Cardiac muscle cell (in vitro differentiated cells and primary cell): ENCODE results near the gene AFG3L2. TPM values are rescaled to one million over a fixed set of nuclear protein-coding genes. Genes with fewer than 3 reads are reported as not detected.

ENCODE experiments used
- DNase-seq, 2 donors: peaks; one replicate each; pipeline versions ENCODE4 v3.0.0 to v3.0.0-alpha.2; 2010 to 2017; ENCODE audit warnings: low read depth in 1 of 2, low spot score in 1 of 2
- H3K27ac ChIP-seq: fragments of 200-600 bp; sonication (generic); 2 replicates; pipeline ENCODE4 v1.5.1; 2016
- H3K27me3 ChIP-seq: fragments of 200-600 bp; sonication (generic); 2 replicates; pipeline ENCODE4 v1.6.0; 2016; ENCODE audit warnings: control low read depth
- H3K36me3 ChIP-seq: fragments of 200-600 bp; sonication (generic); 2 replicates; pipeline ENCODE4 v1.5.1; 2016; ENCODE audit warnings: control low read depth
- H3K4me1 ChIP-seq: fragments of 200-600 bp; sonication (generic); 2 replicates; pipeline ENCODE4 v1.8.1; 2017; ENCODE audit warnings: low read depth, mild to moderate bottlenecking, mixed run types
- H3K4me3 ChIP-seq: fragments of 200-600 bp; sonication (generic); 2 replicates; pipeline ENCODE4 v1.5.1; 2016; ENCODE audit warnings: mild to moderate bottlenecking
- H3K9me3 ChIP-seq: fragments of 200-600 bp; sonication (generic); 2 replicates; pipeline ENCODE4 v1.5.1; 2017; ENCODE audit warnings: low read depth, mild to moderate bottlenecking, control low read depth
- CTCF ChIP-seq: IDR thresholded peaks from 2 replicates; pipeline ENCODE4 v1.5.1; 2012; ENCODE audit warnings: low read depth, mild to moderate bottlenecking, low read length
- polyA plus RNA-seq: library from polyadenylated mRNA; unstranded; fragments of >200 nt; fragmentation: Nextera tagmentation; extraction: Ambion mirVana; gene quantifications from 2 replicates; pipeline ENCODE4 v1.2.1, GENCODE V29; 2016
- total RNA-seq: library from RNA; depleted of rRNA; stranded (reverse); fragments of >200 nt; gene quantifications from 2 replicates; pipeline ENCODE4 v1.2.3, GENCODE V29; 2016

Gene AFG3L2
- total and polyA plus RNA-seq, 2 experiments from 2014 or later = 83.5 to 97.6 TPM

- no peaks in the 10 kb centered on the region for H3K27me3 ChIP-seq
- H3K36me3 ChIP-seq = no peaks in the 10 kb centered on the region
- no peak for DNase-seq
- no peak overlapping the region for H3K27ac ChIP-seq
- no peak for TF ChIP-seq CTCF
- no peaks in the 10 kb centered on the region for H3K9me3 ChIP-seq
- H3K4me1 ChIP-seq = peaks cover 21% of the 10 kb centered on the region
- no peak overlapping the region for H3K4me3 ChIP-seq
Measured at GRCh38 chr18:12299862-12300261, 77.2 kb downstream of the AFG3L2 start.

- Histone ChIP-seq H3K4me1 (peaks cover 7% of the 10 kb centered on the region), H3K9me3 (no peaks in the 10 kb centered on the region), H3K36me3 (no peaks in the 10 kb centered on the region), H3K27ac (no peak overlapping the region), H3K4me3 (no peak overlapping the region), H3K27me3 (no peaks in the 10 kb centered on the region)
- no peak for DNase-seq
- TF ChIP-seq CTCF = no peak
Measured at GRCh38 chr18:12296457-12296856, 80.6 kb downstream of the AFG3L2 start.

GRCh38 chr18:12296087-12296403 is 81.0 kb downstream of the AFG3L2 start:
- Histone ChIP-seq H3K4me1 (peaks cover 3% of the 10 kb centered on the region), H3K9me3 (no peaks in the 10 kb centered on the region), H3K36me3 (no peaks in the 10 kb centered on the region), H3K27ac (no peak overlapping the region), H3K27me3 (no peaks in the 10 kb centered on the region), H3K4me3 (no peak overlapping the region)
- no peak for TF ChIP-seq CTCF
- no peak for DNase-seq

GRCh38 chr18:12295389-12296086 is 81.5 kb downstream of the AFG3L2 start:
- Histone ChIP-seq H3K4me3 (no peak overlapping the region), H3K27me3 (no peaks in the 10 kb centered on the region), H3K27ac (no peak overlapping the region), H3K36me3 (no peaks in the 10 kb centered on the region), H3K9me3 (no peaks in the 10 kb centered on the region), H3K4me1 (no peaks in the 10 kb centered on the region)
- DNase-seq = no peak
- no peak for TF ChIP-seq CTCF

- no peak overlapping the region for H3K4me3 ChIP-seq
- no peak overlapping the region for H3K27ac ChIP-seq
- H3K27me3 ChIP-seq = no peaks in the 10 kb centered on the region
- no peak for DNase-seq
- no peaks in the 10 kb centered on the region for H3K36me3 ChIP-seq
- peaks cover 4% of the 10 kb centered on the region for H3K4me1 ChIP-seq
- no peaks in the 10 kb centered on the region for H3K9me3 ChIP-seq
- TF ChIP-seq CTCF = no peak
Measured at GRCh38 chr18:12293831-12294230, 83.2 kb downstream of the AFG3L2 start.
